HUES6 (cell line): ENCODE results near the gene SCFD2.

Experiments used
- H3K27ac ChIP-seq: 2 replicates; pipeline ENCODE4 v1.7.0; 2013; ENCODE audit warnings: low read depth, mild to moderate bottlenecking, low read length, inconsistent platforms
- H3K27me3 ChIP-seq: 2 replicates; pipeline ENCODE4 v1.6.1; 2013; ENCODE audit warnings: low read length; ENCODE audit not compliant: control insufficient read depth, insufficient read depth
- H3K36me3 ChIP-seq: 2 replicates; pipeline ENCODE4 v1.6.1; 2013; ENCODE audit warnings: low read length; ENCODE audit not compliant: control insufficient read depth, insufficient read depth
- H3K4me1 ChIP-seq: 2 replicates; pipeline ENCODE4 v1.6.1; 2013; ENCODE audit warnings: low read length; ENCODE audit not compliant: control insufficient read depth, insufficient read depth
- H3K4me3 ChIP-seq: 2 replicates; pipeline ENCODE4 v1.5.1; 2013; ENCODE audit warnings: low read depth, low read length
- H3K9ac ChIP-seq: one replicate; pipeline ENCODE4 v1.6.1; 2013; ENCODE audit warnings: mild to moderate bottlenecking, low read length
- H3K9me3 ChIP-seq: 2 replicates; pipeline ENCODE4 v1.6.1; 2013; ENCODE audit warnings: low read depth, low read length; ENCODE audit not compliant: control insufficient read depth, insufficient read depth

SCFD2 gene

GRCh38 chr4:53021754-53022512 is 343.9 kb downstream of the SCFD2 start:
- H3K27ac ChIP-seq: no peak overlapping the region
- no peak overlapping the region for H3K9ac ChIP-seq

GRCh38 chr4:53019485-53020382 is 346.1 kb downstream of the SCFD2 start:
- Histone ChIP-seq H3K36me3 (no peaks in the 10 kb centered on the region), H3K27ac (no peak overlapping the region), H3K9ac (no peak overlapping the region), H3K9me3 (no peaks in the 10 kb centered on the region), H3K4me3 (no peak overlapping the region), H3K27me3 (no peaks in the 10 kb centered on the region), H3K4me1 (0 out of 2 replicates have a peak, but pooled peaks cover 7% of the 10 kb centered on the region)

More at GRCh38 chr4:53021754-53022512, 343.9 kb downstream of the SCFD2 start:
- no peaks in the 10 kb centered on the region for H3K27me3 ChIP-seq
- no peaks in the 10 kb centered on the region for H3K9me3 ChIP-seq
- no peaks in the 10 kb centered on the region for H3K36me3 ChIP-seq
- H3K4me1 ChIP-seq: 0 out of 2 replicates have a peak, but pooled peaks cover 7% of the 10 kb centered on the region
- no peak overlapping the region for H3K4me3 ChIP-seq

DNA sequence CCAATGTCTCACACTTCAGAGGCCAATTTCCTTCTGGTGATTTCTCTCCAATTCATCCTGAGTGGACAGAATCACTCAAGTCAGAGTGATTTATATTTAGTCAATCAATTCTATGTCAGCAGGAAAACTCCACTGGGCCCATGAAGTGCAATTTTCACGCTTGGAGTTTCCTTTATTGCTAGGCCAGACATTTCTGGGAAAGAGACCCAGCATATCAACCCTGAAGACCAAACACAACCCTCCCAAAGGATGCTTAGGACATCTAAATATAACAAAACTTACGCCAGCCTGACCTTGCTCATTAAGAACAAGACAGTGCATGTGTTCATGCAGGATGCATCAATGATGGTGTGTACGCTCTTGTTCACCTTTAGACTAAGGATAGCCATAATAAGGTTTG is 347.4 kb downstream of the SCFD2 start:
- Histone ChIP-seq H3K4me3 (no peak overlapping the region), H3K4me1 (0 out of 2 replicates have a peak, but pooled peaks cover 7% of the 10 kb centered on the region), H3K9me3 (no peaks in the 10 kb centered on the region)

DNA sequence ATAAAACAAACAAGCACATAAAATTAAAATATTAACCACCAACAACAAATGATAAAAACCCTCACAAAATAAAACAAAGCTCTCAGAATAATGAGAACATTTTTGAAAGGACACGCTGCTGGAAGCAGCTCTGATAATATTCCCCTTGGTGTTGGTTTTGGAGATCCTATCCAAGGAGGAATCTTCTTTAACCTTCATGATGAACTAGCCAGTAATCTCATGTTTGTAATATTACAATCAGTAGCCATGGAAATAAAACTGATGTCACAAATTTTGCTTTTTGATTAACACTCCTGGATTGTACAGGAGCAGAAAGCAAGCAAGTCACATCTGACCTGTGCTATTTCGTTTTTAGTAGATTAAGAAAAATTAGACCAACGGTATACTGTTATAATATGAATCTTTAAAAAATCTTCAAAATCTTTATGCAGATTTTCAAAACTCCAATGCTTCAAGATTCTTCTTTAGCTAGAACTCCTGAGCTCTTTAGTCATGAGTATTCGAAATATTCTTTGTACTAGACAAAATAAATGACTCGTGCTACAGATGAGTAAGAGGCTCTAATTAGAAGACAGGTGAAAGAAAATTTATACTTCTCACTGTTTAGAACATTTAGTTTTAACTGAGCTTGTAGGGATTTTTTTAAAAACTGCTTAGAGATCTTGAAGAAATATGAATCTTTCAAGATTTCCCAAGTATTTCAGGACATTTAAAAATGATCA is 349.6 kb downstream of the SCFD2 start:
- Histone ChIP-seq H3K4me1 (peaks cover 13% of the 10 kb centered on the region), H3K27ac (no peak overlapping the region), H3K9me3 (no peaks in the 10 kb centered on the region), H3K36me3 (no peaks in the 10 kb centered on the region), H3K4me3 (no peak overlapping the region), H3K27me3 (no peaks in the 10 kb centered on the region), H3K9ac (no peak overlapping the region)

More for the DNA sequence above, 347.4 kb downstream of the SCFD2 start:
- Histone ChIP-seq H3K27me3 (no peaks in the 10 kb centered on the region), H3K27ac (no peak overlapping the region), H3K36me3 (no peaks in the 10 kb centered on the region), H3K9ac (no peak overlapping the region)

- no peaks in the 10 kb centered on the region for H3K9me3 ChIP-seq
- H3K9ac ChIP-seq: no peak overlapping the region
- H3K27ac ChIP-seq: no peak overlapping the region
- no peak overlapping the region for H3K4me3 ChIP-seq
- no peaks in the 10 kb centered on the region for H3K27me3 ChIP-seq
- peaks cover 13% of the 10 kb centered on the region for H3K4me1 ChIP-seq
- H3K36me3 ChIP-seq: no peaks in the 10 kb centered on the region
Measured at GRCh38 chr4:53015681-53016080, 350.2 kb downstream of the SCFD2 start.

- Histone ChIP-seq H3K36me3 (no peaks in the 10 kb centered on the region), H3K4me3 (no peak overlapping the region), H3K27ac (no peak overlapping the region), H3K27me3 (no peaks in the 10 kb centered on the region), H3K9me3 (no peaks in the 10 kb centered on the region), H3K4me1 (peaks cover 10% of the 10 kb centered on the region), H3K9ac (no peak overlapping the region)
Measured at GRCh38 chr4:53014881-53015280, 351.0 kb downstream of the SCFD2 start.

GRCh38 chr4:53013873-53014775 is 351.7 kb downstream of the SCFD2 start:
- H3K9me3 ChIP-seq: no peaks in the 10 kb centered on the region
- H3K4me1 ChIP-seq: peaks cover 6% of the 10 kb centered on the region
- no peak overlapping the region for H3K9ac ChIP-seq
- H3K27me3 ChIP-seq: no peaks in the 10 kb centered on the region
- no peak overlapping the region for H3K4me3 ChIP-seq
- no peaks in the 10 kb centered on the region for H3K36me3 ChIP-seq
- no peak overlapping the region for H3K27ac ChIP-seq

- Histone ChIP-seq H3K27me3 (no peaks in the 10 kb centered on the region), H3K4me1 (peaks cover 6% of the 10 kb centered on the region), H3K9ac (no peak overlapping the region), H3K36me3 (no peaks in the 10 kb centered on the region), H3K4me3 (no peak overlapping the region), H3K27ac (no peak overlapping the region), H3K9me3 (peaks cover 1% of the 10 kb centered on the region; the same call in 1 of the 2 replicates)
Measured at GRCh38 chr4:53012738-53013137, 353.1 kb downstream of the SCFD2 start.

- Histone ChIP-seq H3K4me3 (no peak overlapping the region), H3K27ac (no peak overlapping the region), H3K27me3 (no peaks in the 10 kb centered on the region), H3K36me3 (no peaks in the 10 kb centered on the region), H3K9me3 (peaks cover 11% of the 10 kb centered on the region; the same call in 1 of the 2 replicates), H3K9ac (no peak overlapping the region), H3K4me1 (peaks cover 6% of the 10 kb centered on the region)
Measured at GRCh38 chr4:53011259-53011905, 354.5 kb downstream of the SCFD2 start.

DNA sequence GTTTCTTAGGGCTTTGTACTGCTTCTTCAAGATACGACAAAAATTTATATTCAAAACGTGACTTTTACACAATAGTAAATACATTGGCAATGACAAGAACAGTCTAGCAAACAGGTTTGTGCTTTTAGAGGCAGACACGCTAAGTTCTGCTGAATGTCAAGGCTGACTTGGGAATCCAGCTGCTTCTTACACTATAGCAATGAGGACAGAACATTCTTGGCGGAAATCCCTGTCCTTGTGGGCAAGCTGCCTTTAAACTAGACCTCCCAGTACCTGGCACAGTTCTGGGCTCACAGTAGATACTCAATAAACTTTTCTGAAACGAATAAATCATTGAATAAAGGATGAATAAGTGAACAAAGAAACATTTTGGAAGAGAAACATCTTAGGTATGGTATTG is 355.5 kb downstream of the SCFD2 start:
- peaks cover 6% of the 10 kb centered on the region for H3K4me1 ChIP-seq
- H3K27me3 ChIP-seq: no peaks in the 10 kb centered on the region
- H3K9me3 ChIP-seq: peaks cover 11% of the 10 kb centered on the region; the same call in 1 of the 2 replicates
- H3K9ac ChIP-seq: no peak overlapping the region
- no peak overlapping the region for H3K27ac ChIP-seq
- H3K4me3 ChIP-seq: no peak overlapping the region
- no peaks in the 10 kb centered on the region for H3K36me3 ChIP-seq
